Nephron progenitor cell (in vitro differentiated cells): ENCODE measurements around the gene NINJ2.

Source experiments
- DNase-seq: peaks from one replicate; pipeline ENCODE4 v3.0.0; 2021
- H3K27ac Mint-ChIP-seq: 2 replicates; pipeline ENCODE4 v1.8.0; 2021; ENCODE audit warnings: mild to moderate bottlenecking, moderate library complexity, mixed read lengths
- H3K27me3 Mint-ChIP-seq: 2 replicates; pipeline ENCODE4 v1.8.0; 2021; ENCODE audit warnings: mild to moderate bottlenecking, low read depth, mixed read lengths; ENCODE audit not compliant: poor library complexity
- H3K36me3 Mint-ChIP-seq: 2 replicates; pipeline ENCODE4 v1.8.0; 2021; ENCODE audit warnings: low read depth, mixed read lengths
- H3K4me1 Mint-ChIP-seq: 2 replicates; pipeline ENCODE4 v1.8.0; 2021; ENCODE audit warnings: mixed read lengths
- H3K4me3 Mint-ChIP-seq: 2 replicates; pipeline ENCODE4 v1.8.0; 2021; ENCODE audit warnings: mild to moderate bottlenecking, moderate library complexity, mixed read lengths
- H3K9me3 Mint-ChIP-seq: 2 replicates; pipeline ENCODE4 v1.8.0; 2021; ENCODE audit warnings: mild to moderate bottlenecking, moderate library complexity, mixed read lengths
- CTCF ChIP-seq: fragments of 200-600 bp; sonication (generic); IDR thresholded peaks from 2 replicates; pipeline ENCODE4 v1.5.0; 2021; ENCODE audit warnings: antibody characterized with exemption

The NINJ2 gene

GRCh38 chr12:659090-659683, 4.1 kb downstream of the NINJ2 start:
- H3K9me3 Mint-ChIP-seq: no peaks in the 10 kb centered on the region
- DNase-seq: no peak
- no peaks in the 10 kb centered on the region for H3K36me3 Mint-ChIP-seq
- TF ChIP-seq CTCF: no peak
- H3K27me3 Mint-ChIP-seq: peaks cover 7% of the 10 kb centered on the region
- peaks cover 30% of the 10 kb centered on the region for H3K4me1 Mint-ChIP-seq
- H3K27ac Mint-ChIP-seq: no peak overlapping the region
- H3K4me3 Mint-ChIP-seq: no peak overlapping the region

GRCh38 chr12:650983-651382, 12.3 kb downstream of the NINJ2 start:
- peaks cover 8% of the 10 kb centered on the region for H3K27me3 Mint-ChIP-seq
- H3K4me1 Mint-ChIP-seq: peaks cover 13% of the 10 kb centered on the region
- H3K4me3 Mint-ChIP-seq: no peak overlapping the region
- peaks cover 16% of the 10 kb centered on the region for H3K9me3 Mint-ChIP-seq
- H3K27ac Mint-ChIP-seq: peak overlapping the region; percentile 19
- DNase-seq: no peak
- no peak for TF ChIP-seq CTCF
- no peaks in the 10 kb centered on the region for H3K36me3 Mint-ChIP-seq

GRCh38 chr12:647385-648085, 15.7 kb downstream of the NINJ2 start:
- TF ChIP-seq CTCF: no peak
- no peaks in the 10 kb centered on the region for H3K36me3 Mint-ChIP-seq
- peaks cover 36% of the 10 kb centered on the region for H3K4me1 Mint-ChIP-seq
- H3K4me3 Mint-ChIP-seq: no peak overlapping the region
- no peak for DNase-seq
- H3K9me3 Mint-ChIP-seq: peaks cover 10% of the 10 kb centered on the region
- H3K27ac Mint-ChIP-seq: no peak overlapping the region
- H3K27me3 Mint-ChIP-seq: no peaks in the 10 kb centered on the region

- TF ChIP-seq CTCF: no peak
Measured at GRCh38 chr12:646442-647384, 16.5 kb downstream of the NINJ2 start.

GRCh38 chr12:645563-646071, 17.6 kb downstream of the NINJ2 start:
- H3K27ac Mint-ChIP-seq: no peak overlapping the region
- no peak for DNase-seq
- no peak for TF ChIP-seq CTCF
- H3K9me3 Mint-ChIP-seq: no peaks in the 10 kb centered on the region
- H3K36me3 Mint-ChIP-seq: no peaks in the 10 kb centered on the region
- H3K27me3 Mint-ChIP-seq: no peaks in the 10 kb centered on the region
- peaks cover 36% of the 10 kb centered on the region for H3K4me1 Mint-ChIP-seq
- no peak overlapping the region for H3K4me3 Mint-ChIP-seq

More at GRCh38 chr12:646442-647384, 16.5 kb downstream of the NINJ2 start:
- H3K4me3 Mint-ChIP-seq: no peak overlapping the region
- peaks cover 36% of the 10 kb centered on the region for H3K4me1 Mint-ChIP-seq
- peaks cover 5% of the 10 kb centered on the region for H3K9me3 Mint-ChIP-seq
- no peak for DNase-seq
- no peaks in the 10 kb centered on the region for H3K36me3 Mint-ChIP-seq
- no peak overlapping the region for H3K27ac Mint-ChIP-seq
- no peaks in the 10 kb centered on the region for H3K27me3 Mint-ChIP-seq
